Fibroblast of skin of right quadriceps (primary cell): ENCODE results near the gene DSE.

ENCODE experiments used
- DNase-seq: peaks from one replicate; pipeline ENCODE4 v3.0.0-alpha.2; 2013

The DSE gene

DNA sequence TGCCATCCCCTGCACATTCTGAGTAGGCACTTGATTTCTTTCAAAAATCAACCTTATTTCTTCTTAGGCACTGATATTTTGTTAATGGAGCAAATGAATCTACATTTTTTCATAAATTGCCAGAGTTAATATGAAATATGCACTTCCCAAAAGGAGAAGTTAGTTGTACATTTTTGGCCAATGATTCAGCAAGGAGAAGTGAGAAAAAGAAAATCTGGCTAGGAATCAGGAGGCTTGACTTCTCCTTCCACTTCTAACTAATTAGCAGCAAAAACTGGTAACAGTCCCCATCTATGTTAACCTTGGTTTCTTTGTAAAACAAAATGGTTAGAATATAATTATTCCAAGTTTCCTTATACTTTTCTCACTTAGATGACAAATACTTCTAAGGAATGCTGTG lies 7.0 kb upstream of the DSE start:
- peak; percentile 72 for DNase-seq

DNA sequence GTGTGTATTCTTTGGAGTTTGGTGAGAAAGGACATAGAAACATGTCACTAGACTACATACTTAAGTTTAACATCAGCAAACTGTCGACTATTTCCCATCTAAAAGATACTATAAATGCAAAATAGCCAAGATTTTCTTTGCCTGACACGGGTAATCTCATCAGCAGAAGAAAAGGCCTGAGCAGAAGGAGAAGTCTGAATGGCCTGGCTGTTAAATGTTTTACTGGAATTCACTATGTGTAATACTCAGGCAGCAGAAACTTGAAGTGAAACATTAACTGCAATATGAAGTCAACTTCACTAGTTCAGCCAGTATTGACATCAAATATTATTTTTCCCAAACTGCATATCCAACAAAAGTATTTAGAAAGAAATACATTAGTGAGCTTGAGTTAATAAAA lies 6.4 kb upstream of the DSE start:
- no peak for DNase-seq

DNA sequence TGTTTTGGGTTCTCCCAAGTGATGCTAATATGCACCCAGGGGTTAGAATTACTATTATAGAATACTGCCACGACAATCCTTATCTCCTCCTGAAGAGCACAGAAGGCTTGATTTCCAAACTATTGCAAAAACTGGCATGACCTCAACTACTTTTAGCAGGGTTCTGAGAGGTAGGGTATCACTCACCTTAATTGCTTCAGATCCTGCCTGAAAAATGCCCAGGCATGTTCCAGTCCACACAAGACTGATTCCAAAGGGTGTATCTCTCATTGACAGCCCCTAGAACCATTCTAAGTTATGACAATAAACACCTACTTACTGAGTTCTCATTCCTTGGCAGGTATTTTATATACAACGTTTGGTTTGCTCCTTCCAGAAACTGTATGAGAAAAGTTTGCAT lies 5.0 kb upstream of the DSE start:
- DNase-seq: no peak

DNA sequence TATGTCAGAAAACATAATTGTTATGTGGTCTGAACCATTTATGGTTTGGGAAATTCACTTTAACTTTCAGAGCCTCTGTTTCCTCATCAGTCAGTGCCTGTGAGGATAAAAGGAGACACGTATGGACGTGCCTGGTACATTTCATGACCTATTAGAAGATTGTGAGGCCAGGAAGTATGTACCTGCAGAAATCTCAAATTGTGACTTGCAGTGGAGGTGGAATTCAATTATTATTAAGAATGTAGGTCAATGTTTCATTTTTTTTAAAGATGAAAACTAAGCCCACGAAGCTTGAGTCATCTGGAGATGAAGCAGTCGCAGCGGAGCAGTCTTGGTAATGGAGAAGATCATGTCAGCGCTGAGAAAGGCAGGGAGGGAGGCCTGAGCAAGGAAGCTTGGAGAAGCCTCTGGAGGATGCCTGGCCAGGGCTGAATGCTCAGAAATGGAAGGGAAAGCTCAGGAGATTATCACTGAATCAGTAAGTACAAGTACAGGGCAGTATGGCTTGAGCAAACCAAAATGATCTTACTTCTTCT lies 3.9 kb upstream of the DSE start:
- DNase-seq: no peak

DNA sequence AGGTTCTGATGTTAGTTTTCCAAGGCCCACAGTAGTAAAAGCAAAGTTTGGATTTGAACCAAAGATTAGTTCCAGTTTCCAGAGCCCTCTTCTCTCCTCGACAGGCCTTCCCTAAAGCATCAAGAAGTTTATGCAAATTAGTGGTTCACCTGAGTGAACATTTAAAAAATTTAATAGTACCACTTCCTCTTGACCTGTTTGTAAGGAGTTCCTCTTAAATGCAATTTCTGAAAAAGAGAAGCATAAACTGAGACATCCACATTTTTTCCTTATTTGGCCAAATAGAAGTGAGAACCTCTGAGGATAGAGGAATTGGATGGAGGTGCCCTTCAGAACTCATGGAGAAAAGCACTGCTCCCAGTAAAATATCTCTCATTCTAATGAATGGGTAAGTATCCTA lies 1.2 kb upstream of the DSE start:
- no peak for DNase-seq

DNA sequence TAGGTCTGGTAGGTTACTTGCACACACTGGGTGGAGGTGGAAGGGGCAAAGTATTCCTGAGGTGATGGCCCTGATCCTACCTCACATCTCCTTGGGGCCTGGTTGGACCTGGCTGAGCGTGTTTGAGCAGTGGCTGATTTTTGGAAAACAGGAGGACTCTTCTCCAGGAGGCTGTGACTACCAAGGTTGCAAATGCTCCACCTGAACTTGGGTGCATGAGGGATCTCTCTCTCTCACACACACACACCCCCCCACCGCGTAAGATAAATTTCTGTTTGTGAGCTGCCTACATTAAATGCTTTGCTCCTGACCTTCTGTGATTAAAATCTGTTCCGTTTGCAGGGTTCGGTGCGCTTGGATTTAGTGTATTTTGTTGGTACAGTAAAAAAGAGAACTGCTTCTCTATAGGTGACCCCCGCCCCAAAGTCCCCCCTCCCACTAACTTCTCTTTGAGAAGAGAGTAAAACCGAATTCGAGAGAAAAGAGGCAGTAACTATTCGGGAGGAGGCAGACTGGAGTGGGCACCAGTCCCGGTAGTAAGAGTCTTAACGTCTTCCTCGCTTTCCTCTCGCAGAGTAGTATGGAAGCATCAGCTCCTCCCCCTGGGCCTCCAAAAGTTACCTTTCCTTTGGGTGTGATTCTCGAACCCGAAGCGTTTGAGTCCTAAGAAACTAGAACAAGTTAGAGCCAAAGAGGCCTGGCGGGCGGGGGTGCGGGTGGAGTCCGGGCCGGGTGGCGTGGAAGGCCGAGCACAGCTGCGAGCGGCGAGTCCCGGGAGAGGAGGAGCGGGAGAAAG lies 585 bp upstream of the DSE start:
- DNase-seq: no peak

DNA sequence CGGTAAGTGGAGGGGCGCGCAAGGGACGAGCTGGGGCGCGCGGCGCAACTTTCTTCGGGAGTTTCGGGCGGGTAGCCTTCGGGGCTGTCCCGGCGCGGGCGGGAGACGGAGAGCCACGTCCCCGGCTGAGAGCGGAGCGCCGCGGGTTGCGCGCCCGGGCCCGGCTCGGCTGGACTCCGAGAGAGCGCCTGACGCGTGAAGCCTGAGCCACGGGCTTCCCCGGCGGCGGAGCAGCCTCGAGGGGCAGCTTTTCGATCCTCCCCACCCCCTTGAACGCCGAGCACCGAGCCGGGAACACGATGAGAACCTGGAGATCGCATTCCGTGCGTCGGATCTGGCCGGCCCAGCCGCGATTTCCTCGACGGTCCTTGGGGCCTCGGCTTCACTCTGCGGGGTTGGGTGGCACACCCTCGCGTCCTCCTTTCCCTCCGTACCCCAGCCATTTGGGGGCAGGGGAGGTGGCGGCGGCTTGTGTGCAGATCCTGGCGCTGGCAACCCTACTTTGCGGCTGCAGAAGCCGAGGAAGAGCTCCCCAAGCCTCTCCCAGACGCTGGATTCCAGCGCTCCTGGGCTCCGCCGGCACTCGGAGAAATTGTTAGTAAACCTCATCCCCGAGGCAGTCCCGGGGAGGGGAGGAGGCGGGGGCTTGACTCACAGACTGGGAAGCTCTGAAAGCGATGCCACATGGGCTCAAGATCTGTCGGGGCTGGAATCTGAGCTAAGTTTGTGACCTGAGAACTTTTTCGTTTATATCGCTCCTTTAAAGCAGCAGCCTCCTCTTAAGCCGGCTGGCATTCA lies 572 bp downstream of the DSE start:
- DNase-seq: peak; percentile 94

DNA sequence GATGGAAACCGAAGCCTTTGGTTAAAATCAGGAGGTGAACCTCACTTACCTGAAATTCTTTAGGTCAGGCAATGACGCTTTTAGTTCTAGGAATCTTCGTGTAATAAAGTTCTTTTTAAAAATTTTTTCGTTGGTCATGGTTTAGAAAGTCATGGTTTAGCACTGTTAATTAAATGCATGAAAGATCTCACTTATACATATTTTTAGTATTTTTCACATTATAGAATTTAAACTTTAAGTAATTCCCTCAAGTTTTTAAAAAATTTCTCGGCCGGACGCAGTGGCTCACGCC lies 1.1 kb downstream of the DSE start:
- no peak for DNase-seq

DNA sequence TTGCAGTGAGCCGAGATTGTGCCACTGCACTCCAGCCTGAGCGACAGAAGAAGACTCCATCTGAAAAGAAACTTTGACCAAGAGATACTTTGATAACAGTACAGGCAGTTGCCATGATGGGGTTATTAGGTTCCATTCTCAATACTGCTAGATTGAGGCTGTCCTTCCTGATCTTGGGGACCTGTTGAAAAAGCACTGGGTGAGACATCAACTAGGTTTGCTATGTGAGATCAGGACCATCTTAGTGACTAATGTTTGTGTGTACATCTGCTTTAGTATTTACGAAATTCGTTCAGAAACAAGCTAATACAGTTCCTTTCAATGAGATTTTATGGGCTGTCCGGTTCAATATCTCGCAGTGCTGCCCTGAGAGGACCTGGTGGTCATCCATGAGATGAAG lies 2.6 kb downstream of the DSE start:
- no peak for DNase-seq

DNA sequence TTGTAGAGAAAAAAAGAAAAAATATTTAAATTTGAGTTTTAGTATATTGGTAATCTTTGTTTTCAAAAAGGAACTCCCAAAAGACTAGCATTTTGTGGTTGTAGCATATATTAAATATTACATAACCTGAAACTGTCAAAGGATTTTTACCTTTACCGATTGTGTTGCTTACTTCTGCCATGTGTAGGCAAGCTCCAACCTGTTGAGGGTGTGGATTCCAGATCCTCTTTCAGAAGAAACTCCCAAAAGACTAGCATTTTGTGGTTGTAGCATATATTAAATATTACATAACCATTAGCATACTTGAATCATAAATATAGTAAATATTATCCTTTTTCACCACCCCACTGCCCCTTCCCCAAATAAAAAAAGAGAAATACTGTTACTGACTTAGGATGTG lies 3.2 kb downstream of the DSE start:
- no peak for DNase-seq

DNA sequence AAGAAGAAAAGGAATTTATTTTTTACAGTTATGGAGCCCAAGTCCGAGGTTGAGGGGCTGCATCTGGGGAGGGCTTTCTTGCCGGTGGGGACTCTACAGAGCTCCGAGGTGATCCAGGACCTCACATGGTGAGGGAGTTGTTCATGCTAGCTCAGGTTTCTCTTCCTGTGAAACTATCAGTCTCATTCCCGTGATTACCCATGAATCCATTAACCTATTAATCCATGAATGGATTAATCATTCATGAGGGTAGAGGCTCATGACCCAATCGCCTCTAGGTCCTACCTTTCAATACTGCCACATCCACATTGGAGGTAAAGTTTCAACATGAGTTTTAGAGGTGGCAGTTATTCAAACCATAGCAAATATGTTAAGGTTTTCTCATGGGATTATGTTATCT lies 3.8 kb downstream of the DSE start:
- no peak for DNase-seq

DNA sequence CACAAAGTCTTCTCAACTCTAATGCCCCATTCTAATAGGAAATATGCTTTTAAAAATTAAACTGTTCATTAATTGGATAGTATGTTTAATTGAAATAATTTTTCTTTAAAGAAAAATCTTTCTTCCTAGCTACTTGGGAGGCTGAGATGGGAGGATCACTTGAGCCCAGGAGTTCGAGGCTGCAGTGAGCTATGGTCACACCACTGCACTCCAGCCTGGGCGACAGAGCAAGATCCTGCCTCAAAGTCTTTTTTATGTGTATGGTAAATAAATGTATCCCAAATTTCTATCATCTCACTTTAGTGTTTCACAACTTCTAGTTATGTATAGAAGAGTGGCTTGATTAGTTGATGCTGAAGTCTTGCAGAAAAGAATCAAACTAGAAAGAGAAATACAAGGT lies 4.5 kb downstream of the DSE start:
- no peak for DNase-seq

DNA sequence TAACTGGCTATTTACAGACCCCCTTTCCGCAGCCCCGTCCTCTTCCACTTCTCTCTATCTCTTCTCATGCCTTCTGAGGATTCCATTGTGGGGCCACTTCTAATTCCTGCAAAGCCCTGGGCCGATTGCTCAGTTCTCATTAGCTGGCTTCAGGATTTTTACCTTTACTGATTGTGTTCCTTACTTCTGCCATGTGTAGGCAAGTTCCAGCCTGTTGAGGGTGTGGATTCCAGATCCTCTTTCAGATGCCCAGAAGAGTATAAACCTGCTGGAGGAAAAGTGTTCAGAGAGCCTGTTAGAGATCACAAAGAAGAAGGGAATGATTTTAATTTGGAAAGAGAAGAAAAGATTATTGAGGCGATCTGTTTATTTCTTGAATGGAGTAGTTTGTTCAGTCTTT lies 5.4 kb downstream of the DSE start:
- no peak for DNase-seq

DNA sequence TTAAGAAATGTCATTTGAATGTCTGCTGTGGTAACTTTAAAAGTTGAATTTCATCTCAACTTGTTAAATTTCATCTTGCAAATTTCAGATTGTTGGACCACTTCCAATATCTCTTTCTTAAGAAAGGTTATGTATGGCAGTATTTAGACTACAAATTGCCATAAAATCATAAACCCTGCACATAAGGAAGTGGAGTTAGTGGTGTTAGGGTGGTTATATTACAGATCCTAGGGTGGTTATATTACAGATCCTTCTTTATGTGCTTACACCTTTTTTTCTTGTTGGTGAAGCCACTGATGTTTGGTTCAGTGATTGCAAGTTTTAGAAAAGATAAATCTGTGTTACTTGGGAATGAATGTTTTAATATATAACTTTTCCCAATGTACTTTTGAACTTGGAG lies 9.0 kb downstream of the DSE start:
- DNase-seq: no peak

DNA sequence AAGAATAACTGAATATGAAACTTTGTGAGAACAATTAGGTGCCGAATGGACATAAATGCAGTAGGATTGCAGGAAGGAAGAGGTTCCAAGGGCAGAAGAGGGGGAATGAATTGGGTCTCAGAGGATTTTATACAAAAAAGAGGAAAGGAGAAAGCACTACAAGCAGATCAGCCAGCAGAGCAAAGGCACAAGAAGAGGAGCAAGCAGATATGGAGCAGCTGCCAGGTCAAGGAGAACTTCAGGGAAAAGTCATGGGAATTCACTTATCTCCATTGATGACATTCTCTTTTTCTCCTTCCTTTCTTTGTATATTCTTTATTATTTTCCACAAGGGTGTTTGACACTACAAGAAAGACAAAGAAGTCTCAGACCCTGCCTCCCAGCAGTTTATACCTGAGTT lies 9.6 kb downstream of the DSE start:
- no peak for DNase-seq

DNA sequence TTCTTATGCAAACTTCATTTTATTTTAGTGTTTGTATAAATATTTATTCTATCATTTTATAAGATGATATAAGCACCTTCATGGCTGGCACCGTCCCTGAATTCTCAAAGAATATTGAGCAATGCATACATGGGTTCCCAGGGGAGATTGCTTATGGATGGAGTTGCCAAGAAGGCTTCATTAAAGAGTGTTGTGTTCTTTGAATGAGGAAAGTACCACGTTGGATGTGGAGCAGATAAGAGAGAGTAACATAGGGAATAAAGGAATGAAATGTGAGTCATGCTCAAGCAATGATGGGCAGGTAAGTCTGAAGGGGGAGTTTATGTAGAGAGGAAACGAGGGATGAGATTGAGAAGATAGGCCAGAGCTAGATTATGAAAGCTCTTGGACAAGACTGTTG lies 10.3 kb downstream of the DSE start:
- no peak for DNase-seq

DNA sequence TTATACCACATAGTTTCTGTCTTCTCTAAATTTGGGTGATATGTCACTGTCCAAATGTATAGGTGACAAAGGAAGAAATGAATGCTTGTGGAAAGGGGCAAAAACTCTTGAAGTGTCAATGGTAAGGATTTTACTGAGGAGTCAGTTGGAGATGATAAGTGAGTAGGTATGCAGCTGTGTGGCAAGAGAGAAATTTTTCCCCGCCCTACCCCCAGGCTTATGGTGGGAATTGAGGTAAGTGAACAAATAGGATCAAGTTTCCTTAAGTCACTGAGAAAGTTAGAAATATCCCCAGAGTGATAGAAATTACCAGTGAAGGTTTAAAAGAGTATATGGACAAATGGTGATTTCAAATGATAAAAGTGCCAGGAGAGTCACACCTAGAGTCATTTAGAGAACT lies 11.8 kb downstream of the DSE start:
- DNase-seq: no peak

DNA sequence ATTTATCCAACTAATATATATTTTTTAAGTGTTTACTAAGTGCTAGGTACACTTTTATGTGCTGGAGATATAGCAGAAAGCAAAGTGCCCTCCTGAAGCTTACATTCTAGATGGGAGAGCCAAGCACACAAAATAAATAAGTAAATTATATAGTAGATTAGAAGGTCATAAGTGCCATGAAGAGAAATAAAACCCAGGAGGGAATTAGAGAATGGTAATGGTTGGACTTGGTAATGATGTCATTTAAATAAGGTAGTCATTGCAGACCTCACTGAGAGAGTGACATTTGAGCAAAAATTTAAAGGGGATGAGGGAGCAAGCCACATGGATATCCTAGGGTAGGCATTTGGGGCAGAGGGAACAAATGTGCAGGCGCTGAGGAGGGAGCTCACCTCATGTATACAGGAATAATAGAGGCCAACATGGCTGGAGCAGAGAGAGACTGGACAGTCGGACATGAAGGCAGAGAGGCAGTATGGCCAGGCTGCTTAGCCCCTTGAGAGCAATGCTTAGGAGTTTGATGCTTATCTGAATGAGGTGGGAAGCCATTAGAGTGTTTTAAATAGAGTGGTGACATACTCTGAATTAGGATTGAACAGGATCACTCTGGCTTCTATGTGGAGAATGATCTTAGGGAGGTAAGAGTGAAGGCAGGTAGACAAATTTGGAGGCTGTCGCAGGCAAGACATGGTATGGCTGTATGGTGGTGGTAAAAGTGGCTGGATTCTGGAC lies 14.1 kb downstream of the DSE start:
- no peak for DNase-seq

DNA sequence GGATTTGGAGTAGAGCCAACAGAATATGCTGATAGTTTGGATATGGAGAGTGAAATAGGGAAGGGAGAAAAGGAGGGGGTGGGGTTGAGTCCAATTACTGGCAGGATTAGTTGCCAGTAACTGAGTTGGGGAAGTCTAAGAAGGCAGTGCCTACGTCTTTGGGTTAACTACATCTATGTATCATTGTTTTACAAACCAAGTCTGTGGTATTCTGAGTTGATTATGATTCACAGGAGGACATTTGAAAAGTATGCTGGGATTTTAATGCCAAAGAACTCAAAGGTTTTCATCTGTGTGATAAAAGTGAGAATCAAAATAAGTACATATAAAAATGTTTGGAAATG lies 14.7 kb downstream of the DSE start:
- DNase-seq: peak; percentile 78

DNA sequence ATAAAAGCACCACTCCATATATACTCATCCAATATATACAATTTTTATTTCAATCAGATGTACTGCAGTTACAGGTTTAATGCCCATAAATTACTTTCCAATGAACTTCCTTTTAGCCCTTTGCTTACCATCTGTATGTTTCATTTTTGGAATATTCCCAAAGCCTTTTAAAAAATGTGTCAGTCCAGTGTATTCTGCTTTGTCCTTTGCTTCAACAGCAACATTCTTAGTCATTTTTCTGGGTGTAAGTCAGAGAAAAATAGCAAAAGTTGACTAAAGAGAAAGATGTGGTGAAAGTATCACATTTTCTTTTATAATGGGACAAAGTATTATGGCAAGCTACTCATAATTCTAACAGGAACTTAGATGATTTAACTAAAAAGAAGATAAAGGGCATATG lies 15.2 kb downstream of the DSE start:
- DNase-seq: peak; percentile 72

DNA sequence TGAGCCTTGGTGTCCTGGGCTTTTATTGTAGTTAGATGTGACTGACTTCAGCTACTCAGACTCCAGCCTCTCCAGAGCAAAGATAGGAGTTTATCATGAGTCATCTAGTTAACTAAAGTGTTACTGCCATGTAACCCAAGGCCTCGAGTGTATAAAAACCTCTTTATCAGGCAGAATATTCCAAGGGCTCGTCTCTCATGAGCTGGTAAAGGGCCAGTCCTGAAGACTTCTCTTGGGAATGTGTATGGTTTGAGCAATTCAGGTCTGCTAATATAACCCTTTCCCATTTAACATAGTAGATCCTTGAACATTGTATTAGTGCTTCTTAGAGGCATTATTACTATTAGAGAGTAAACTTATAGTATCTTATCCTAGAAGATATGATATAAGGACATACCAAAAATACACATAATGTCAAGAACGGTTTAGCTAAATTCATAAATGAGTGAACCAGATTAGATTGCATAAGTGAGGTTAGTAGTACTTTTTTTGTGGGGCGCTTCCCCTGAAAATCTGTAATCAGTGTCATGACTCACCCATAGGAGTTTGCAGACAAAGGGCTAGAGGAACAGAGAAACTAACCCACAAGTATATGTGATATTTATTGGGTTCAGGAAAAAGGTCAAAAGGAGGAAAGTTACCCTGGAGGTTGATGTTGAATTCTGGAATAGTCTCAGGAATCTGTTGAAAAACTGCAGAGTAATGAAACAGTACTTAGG lies 16.0 kb downstream of the DSE start:
- DNase-seq: peak; percentile 66

DNA sequence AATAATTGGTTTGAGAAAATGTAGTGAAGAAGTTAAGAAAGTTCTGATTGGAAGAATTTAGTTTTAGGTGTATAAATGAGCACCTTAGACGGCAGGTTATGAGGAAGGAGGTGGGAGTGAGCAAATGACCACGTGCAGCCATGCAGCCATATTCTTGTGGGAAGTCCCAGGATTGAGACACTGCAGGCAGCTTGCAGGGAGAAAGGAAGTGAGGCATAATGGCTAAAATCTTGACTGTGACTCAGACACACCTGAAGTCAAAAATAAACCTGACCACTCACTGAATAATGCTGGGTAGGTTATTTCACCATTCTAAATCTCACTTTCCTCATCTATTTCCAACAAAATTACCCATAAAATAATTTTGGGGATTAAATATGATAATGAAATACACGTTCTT lies 16.6 kb downstream of the DSE start:
- DNase-seq: peak; percentile 50

DNA sequence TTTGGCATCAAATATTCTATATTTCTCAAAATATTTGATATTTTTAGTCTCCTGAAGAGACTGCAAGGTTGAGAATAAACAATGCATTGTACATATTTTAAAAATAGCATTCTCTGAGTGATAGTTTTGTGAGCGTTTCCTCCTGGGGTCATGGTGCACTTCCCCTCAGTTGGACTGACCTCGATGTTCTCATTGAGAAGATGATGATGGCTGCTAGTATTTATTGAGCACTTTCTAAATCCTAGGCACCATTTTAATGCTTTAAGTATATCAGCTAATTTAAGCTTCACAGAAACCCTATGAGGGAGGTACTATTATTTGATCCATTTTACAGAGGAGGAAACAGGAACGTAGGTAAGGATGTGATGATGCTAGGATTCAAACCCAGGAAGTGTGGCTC lies 18.2 kb downstream of the DSE start:
- no peak for DNase-seq
